SK-N-SH (cell line): Measurements from ENCODE around the gene SUCLG2. TPM values are rescaled to one million over a fixed set of nuclear protein-coding genes. Genes with fewer than 3 reads are reported as not detected.

Experiments used
- CTCF ChIA-PET: fragments of 300-600, 350-600 bp; formaldehyde crosslinking; extraction: SDS; loops from one replicate; lab custom pipeline; 2021; lab: Yijun Ruan, JAX
- POLR2A ChIA-PET: fragments of 350-600 bp; sonication (Branson Sonifier 250); formaldehyde crosslinking; extraction: SDS; loops from one replicate; lab custom pipeline; 2020; ENCODE audit warnings: antibody characterized with exemption, inconsistent platforms; lab: Yijun Ruan, JAX
- DNase-seq: peaks from one replicate; pipeline ENCODE4 v3.0.0; 2012
- H2AFZ ChIP-seq: fragments of 200-600 bp; sonication (generic); 2 replicates; pipeline ENCODE4 v1.8.1; 2016; ENCODE audit warnings: antibody characterized with exemption, mild to moderate bottlenecking, low read depth
- H3F3A ChIP-seq: fragments of 200-600 bp; sonication (generic); replicated peaks from 2 replicates; pipeline ENCODE3; 2016; ENCODE audit warnings: antibody characterized with exemption, mild to moderate bottlenecking; ENCODE audit not compliant: insufficient read depth
- H3K27ac ChIP-seq, 2 experiments: fragments of 200-500 bp in 1 of 2; fragments of 200-600 bp in 1 of 2; sonication (Bioruptor generic) in 1 of 2; sonication (generic), shearing (Covaris generic) in 1 of 2; 2 replicates each; pipeline versions ENCODE4 v1.5.1 to v1.6.1; 2014 to 2016; ENCODE audit warnings: low read depth in 2 of 2, inconsistent platforms in 1 of 2, low read length in 1 of 2, mild to moderate bottlenecking in 1 of 2, mixed read lengths in 1 of 2
- H3K27me3 ChIP-seq: fragments of 200-600 bp; sonication (generic), shearing (Covaris generic); 2 replicates; pipeline ENCODE4 v1.6.1; 2016; ENCODE audit warnings: mixed run types; ENCODE audit not compliant: insufficient read depth
- H3K36me3 ChIP-seq, 2 experiments: fragments of 200-500 bp in 1 of 2; fragments of 200-600 bp in 1 of 2; sonication (Bioruptor generic) in 1 of 2; sonication (generic) in 1 of 2; replicated peaks in 1 of 2; 2 replicates each; pipeline versions ENCODE3 to v1.5.1; 2014 to 2016; ENCODE audit warnings: low read length in 1 of 2, mild to moderate bottlenecking in 1 of 2; ENCODE audit not compliant: insufficient read depth in 2 of 2, control insufficient read depth in 1 of 2
- H3K4me1 ChIP-seq, 2 experiments: fragments of 200-500 bp in 1 of 2; fragments of 200-600 bp in 1 of 2; sonication (Bioruptor generic) in 1 of 2; sonication (generic), shearing (Covaris generic) in 1 of 2; 2 replicates each; pipeline versions ENCODE4 v1.5.1 to v1.6.1; 2014 to 2016; ENCODE audit warnings: low read depth in 1 of 2, low read length in 1 of 2, mixed run types in 1 of 2; ENCODE audit not compliant: insufficient read depth in 2 of 2, control insufficient read depth in 1 of 2
- H3K4me2 ChIP-seq: fragments of 200-600 bp; sonication (generic), shearing (Covaris generic); 2 replicates; pipeline ENCODE4 v1.6.1; 2017; ENCODE audit warnings: mixed run types
- H3K4me3 ChIP-seq, 2 experiments: fragments of 200-500 bp in 1 of 2; fragments of 200-600 bp in 1 of 2; sonication (Bioruptor generic) in 1 of 2; sonication (generic), shearing (Covaris generic) in 1 of 2; 2 replicates each; pipeline versions ENCODE4 v1.5.1 to v1.8.1; 2014 to 2016; ENCODE audit warnings: low read depth in 2 of 2, inconsistent platforms in 1 of 2, low read length in 1 of 2, mild to moderate bottlenecking in 1 of 2, mixed read lengths in 1 of 2, moderate library complexity in 1 of 2
- H3K79me2 ChIP-seq: fragments of 200-600 bp; sonication (generic); 2 replicates; pipeline ENCODE4 v1.8.1; 2017; ENCODE audit warnings: mild to moderate bottlenecking; ENCODE audit not compliant: insufficient read depth
- H3K9ac ChIP-seq: fragments of 200-600 bp; sonication (generic); 2 replicates; pipeline ENCODE4 v1.6.1; 2017; ENCODE audit warnings: mixed run types
- H3K9me2 ChIP-seq: fragments of 200-600 bp; sonication (generic); 2 replicates; pipeline ENCODE4 v1.6.1; 2017; ENCODE audit warnings: mixed run types
- H3K9me3 ChIP-seq: fragments of 200-600 bp; sonication (generic); 2 replicates; pipeline ENCODE4 v1.6.1; 2017; ENCODE audit warnings: mixed run types, mild to moderate bottlenecking, moderate library complexity
- H4K20me1 ChIP-seq: fragments of 200-600 bp; sonication (generic); 2 replicates; pipeline ENCODE4 v1.6.1; 2017; ENCODE audit warnings: mild to moderate bottlenecking, mixed run types; ENCODE audit not compliant: insufficient read depth
- ELF1 ChIP-seq: IDR thresholded peaks from 2 replicates; pipeline ENCODE4 v1.4.0; 2012
- EZH2phosphoT487 ChIP-seq: fragments of 200-600 bp; sonication (generic); IDR thresholded peaks from 2 replicates; pipeline ENCODE4 v1.6.1; 2017; ENCODE audit warnings: low read depth, mixed run types, mild to moderate bottlenecking, antibody characterized with exemption, moderate library complexity, borderline replicate concordance
- FOXJ3 ChIP-seq: sonication (generic); formaldehyde crosslinking; IDR thresholded peaks from 2 replicates; pipeline ENCODE4 v1.5.1; 2020; ENCODE audit warnings: mild to moderate bottlenecking, missing genetic modification reagents
- FOXM1 ChIP-seq: IDR thresholded peaks from 2 replicates; pipeline ENCODE4 v1.4.0; 2012; ENCODE audit warnings: low read depth, mild to moderate bottlenecking
- GATA2 ChIP-seq: sonication (generic); formaldehyde crosslinking; IDR thresholded peaks from 2 replicates; pipeline ENCODE4 v1.5.0; 2020; ENCODE audit warnings: mild to moderate bottlenecking, missing genetic modification reagents
- JUND ChIP-seq: IDR thresholded peaks from 2 replicates; pipeline ENCODE4 v1.4.0; 2012
- MEF2A ChIP-seq: IDR thresholded peaks from 2 replicates; pipeline ENCODE4 v1.4.0; 2012; ENCODE audit warnings: low read depth, borderline replicate concordance
- NRF1 ChIP-seq: IDR thresholded peaks from 2 replicates; pipeline ENCODE4 v1.6.1; 2012; ENCODE audit warnings: low read depth, mild to moderate bottlenecking, low read length
- POLR2AphosphoS5 ChIP-seq: IDR thresholded peaks from 2 replicates; pipeline ENCODE4 v1.6.1; 2012; ENCODE audit warnings: low read depth, low read length
- RAD21 ChIP-seq: IDR thresholded peaks from 2 replicates; pipeline ENCODE4 v1.6.1; 2012; ENCODE audit warnings: mild to moderate bottlenecking, low read length
- RFX5 ChIP-seq: IDR thresholded peaks from 2 replicates; pipeline ENCODE4 v1.6.1; 2012; ENCODE audit warnings: mild to moderate bottlenecking, improper control_type of control experiment, low read length
- SIN3A ChIP-seq: IDR thresholded peaks from 2 replicates; pipeline ENCODE4 v1.6.1; 2012; ENCODE audit warnings: low read depth, mild to moderate bottlenecking, low read length, moderate library complexity, borderline replicate concordance
- SMC3 ChIP-seq: IDR thresholded peaks from 2 replicates; pipeline ENCODE4 v1.6.1; 2012; ENCODE audit warnings: low read depth, low read length, improper control_type of control experiment
- TAF1 ChIP-seq: IDR thresholded peaks from 2 replicates; pipeline ENCODE4 v1.6.1; 2012; ENCODE audit warnings: low read depth, mild to moderate bottlenecking, low read length, moderate library complexity, borderline replicate concordance
- TEAD4 ChIP-seq: IDR thresholded peaks from 2 replicates; pipeline ENCODE4 v1.4.0; 2012; ENCODE audit warnings: mild to moderate bottlenecking, borderline replicate concordance; ENCODE audit not compliant: insufficient read depth
- USF1 ChIP-seq: IDR thresholded peaks from 2 replicates; pipeline ENCODE4 v1.4.0; 2012; ENCODE audit warnings: low read depth, borderline replicate concordance
- YY1 ChIP-seq: IDR thresholded peaks from 2 replicates; pipeline ENCODE4 v1.4.0; 2012; ENCODE audit warnings: low read depth, mild to moderate bottlenecking
- ZBTB33 ChIP-seq: IDR thresholded peaks from 2 replicates; pipeline ENCODE4 v1.4.0; 2012; ENCODE audit warnings: low read depth, borderline replicate concordance
- WGBS: methylation state at CpG from one replicate; pipeline ENCODE4 v1.1.6; 2017; ENCODE audit warnings: low lambda C conversion rate; 5-methylcytosine and 5-hydroxymethylcytosine counted together
- polyA plus RNA-seq, 3 experiments: library from polyadenylated mRNA; depleted of rRNA; stranded (reverse); fragments of >200 nt; gene quantifications; 2 replicates each; pipeline ENCODE4 v1.2.3, GENCODE V29; 2012

SUCLG2 gene
- polyA plus RNA-seq, 1 of the 3 experiments (the other 2 are of a cell fraction) = 20.2 TPM

- H3K27me3 ChIP-seq = no peaks in the 10 kb centered on the region
- no peak overlapping the region for H3K4me2 ChIP-seq
- H3K4me3 ChIP-seq = no peak overlapping the region
- H4K20me1 ChIP-seq = no peaks in the 10 kb centered on the region
- CTCF ChIA-PET = interaction anchor here (1.1 to 12.0 kb wide), 2 partner anchors 45 to 413 kb away, joined by 3 to 159 read pairs; no protein-coding TSS in a partner anchor
- peaks cover 0 to 6% of the 10 kb centered on the region in 2 experiments for H3K36me3 ChIP-seq
- H2AFZ ChIP-seq = no peak overlapping the region
- WGBS = 89% methylated on average over 3 of the region's 3 CpGs
- H3K79me2 ChIP-seq = no peaks in the 10 kb centered on the region
- no peaks in the 10 kb centered on the region for H3F3A ChIP-seq
- no peak overlapping the region for H3K27ac ChIP-seq
- no peak for DNase-seq
- H3K9ac ChIP-seq = no peak overlapping the region
- no peaks in the 10 kb centered on the region for H3K4me1 ChIP-seq
- POLR2A ChIA-PET = no interaction called here
- TF ChIP-seq USF1 (peak; percentile 65; the same call in 1 of the 2 replicates), GATA2 (CRISPR knock-in tag) (no peak)
- no peaks in the 10 kb centered on the region for H3K9me2 ChIP-seq
- H3K9me3 ChIP-seq = no peaks in the 10 kb centered on the region
These were observed 277.1 kb downstream of the SUCLG2 start for GRCh38 chr3:67377299-67377698.

GRCh38 chr3:67376416-67376815 lies 278.0 kb downstream of the SUCLG2 start:
- no peak overlapping the region for H3K4me2 ChIP-seq
- no peaks in the 10 kb centered on the region for H3K9me2 ChIP-seq
- no peak overlapping the region for H3K9ac ChIP-seq
- H3F3A ChIP-seq = no peaks in the 10 kb centered on the region
- ChIA-PET CTCF (interaction anchor here (12.0 kb wide), 1 partner anchor 414 kb away, joined by 159 read pairs; no protein-coding TSS in a partner anchor), POLR2A (no interaction called here)
- no peaks in the 10 kb centered on the region for H3K27me3 ChIP-seq
- no peaks in the 10 kb centered on the region for H3K4me1 ChIP-seq
- H4K20me1 ChIP-seq = no peaks in the 10 kb centered on the region
- no peak overlapping the region for H3K4me3 ChIP-seq
- no peaks in the 10 kb centered on the region for H3K79me2 ChIP-seq
- peaks cover 0 to 6% of the 10 kb centered on the region in 2 experiments for H3K36me3 ChIP-seq
- no peak overlapping the region for H3K27ac ChIP-seq
- 100% methylated on average over 1 of the region's 1 CpG for WGBS
- H2AFZ ChIP-seq = no peak overlapping the region
- no peak for DNase-seq
- H3K9me3 ChIP-seq = no peaks in the 10 kb centered on the region
- TF ChIP-seq TAF1 (no peak), MEF2A (no peak), YY1 (no peak), RFX5 (no peak), FOXM1 (no peak), RAD21 (no peak), SIN3A (no peak), JUND (no peak), POLR2AphosphoS5 (no peak), FOXJ3 (CRISPR knock-in tag) (no peak), TEAD4 (no peak), ELF1 (no peak), EZH2phosphoT487 (no peak), ZBTB33 (no peak), SMC3 (no peak), NRF1 (no peak)
- TF ChIP-seq, all 33 proteins: peak for 0
